Neural cell (in vitro differentiated cells): ENCODE measurements around the gene SPAG8. TPM values are rescaled to one million over a fixed set of nuclear protein-coding genes. Genes with fewer than 3 reads are reported as not detected.

ENCODE experiments used
- H2AFZ ChIP-seq: fragments of 200-600, 300-800 bp; sonication (generic), shearing (Covaris generic); 2 replicates; pipeline ENCODE4 v1.6.0; 2014; ENCODE audit warnings: low read depth, mild to moderate bottlenecking, antibody characterized with exemption, low read length, moderate library complexity
- H3F3A ChIP-seq: fragments of 200-600 bp; shearing (Covaris generic); 2 replicates; pipeline ENCODE4 v1.6.1; 2016; ENCODE audit warnings: mild to moderate bottlenecking, moderate library complexity, mixed read lengths, antibody characterized with exemption, low read length; ENCODE audit not compliant: insufficient read depth, poor library complexity, severe bottlenecking
- H3K27ac ChIP-seq: fragments of 200-600, 300-800 bp; sonication (generic), shearing (Covaris generic); 2 replicates; pipeline ENCODE4 v1.5.1; 2014; ENCODE audit warnings: mild to moderate bottlenecking, low read length, moderate library complexity
- H3K27me3 ChIP-seq: fragments of 300-800, 200-600 bp; sonication (generic), shearing (Covaris generic); 2 replicates; pipeline ENCODE4 v1.6.0; 2014; ENCODE audit warnings: mild to moderate bottlenecking, low read depth, low read length, moderate library complexity; ENCODE audit not compliant: insufficient read depth
- H3K36me3 ChIP-seq: fragments of 300-800, 200-600 bp; sonication (generic), shearing (Covaris generic); 2 replicates; pipeline ENCODE4 v1.5.1; 2014; ENCODE audit warnings: mild to moderate bottlenecking, antibody characterized with exemption, low read length, moderate library complexity; ENCODE audit not compliant: insufficient read depth
- H3K4me2 ChIP-seq: fragments of 300-800, 200-600 bp; sonication (generic), shearing (Covaris generic); 2 replicates; pipeline ENCODE4 v1.6.0; 2014; ENCODE audit warnings: mild to moderate bottlenecking, low read length
- H3K4me3 ChIP-seq: fragments of 300-800, 200-600 bp; sonication (generic), shearing (Covaris generic); 2 replicates; pipeline ENCODE4 v1.5.1; 2014; ENCODE audit warnings: mild to moderate bottlenecking, low read length, moderate library complexity
- H3K79me2 ChIP-seq: fragments of 200-600 bp; shearing (Covaris generic); replicated peaks from 2 replicates; pipeline ENCODE4 v1.6.0; 2014; ENCODE audit warnings: mild to moderate bottlenecking, low read length, moderate library complexity; ENCODE audit not compliant: insufficient read depth
- H3K9ac ChIP-seq: fragments of 300-800, 200-600 bp; sonication (generic), shearing (Covaris generic); 2 replicates; pipeline ENCODE4 v1.6.1; 2016; ENCODE audit warnings: mild to moderate bottlenecking, low read length, mixed read lengths
- H3K9me2 ChIP-seq: fragments of 200-600 bp; shearing (Covaris generic); 2 replicates; pipeline ENCODE4 v1.6.1; 2016; ENCODE audit warnings: mild to moderate bottlenecking, low read length, mixed read lengths; ENCODE audit not compliant: insufficient read depth
- H3K9me3 ChIP-seq: fragments of 200-600, 300-800 bp; sonication (generic), shearing (Covaris generic); 2 replicates; pipeline ENCODE4 v1.6.1; 2016; ENCODE audit warnings: mild to moderate bottlenecking, mixed run types, low read length, moderate library complexity, mixed read lengths
- H4K20me1 ChIP-seq: fragments of 200-600 bp; shearing (Covaris generic); 2 replicates; pipeline ENCODE4 v1.6.1; 2016; ENCODE audit warnings: mild to moderate bottlenecking, mixed run types; ENCODE audit not compliant: insufficient read depth
- CTCF ChIP-seq: fragments of 450-650 bp; IDR thresholded peaks from 2 replicates; pipeline ENCODE4 v1.5.1; 2014; ENCODE audit warnings: antibody characterized with exemption, mild to moderate bottlenecking, moderate library complexity; ENCODE audit not compliant: poor library complexity, severe bottlenecking
- EP300 ChIP-seq: fragments of 450-650 bp; conservative IDR thresholded peaks from 2 replicates; pipeline ENCODE4 v1.6.1; 2014; ENCODE audit warnings: antibody characterized with exemption, mild to moderate bottlenecking, moderate library complexity; ENCODE audit not compliant: poor library complexity, severe bottlenecking
- EZH2 ChIP-seq: fragments of 200-600, 300-800 bp; shearing (Covaris generic), sonication (generic); IDR thresholded peaks from 2 replicates; pipeline ENCODE4 v1.6.1; 2014; ENCODE audit warnings: antibody characterized with exemption, low read length, borderline replicate concordance, mild to moderate bottlenecking; ENCODE audit not compliant: insufficient read depth, poor library complexity, severe bottlenecking
- MXI1 ChIP-seq: fragments of 450-650 bp; conservative IDR thresholded peaks from 2 replicates; pipeline ENCODE4 v1.6.1; 2014; ENCODE audit warnings: antibody characterized with exemption, mild to moderate bottlenecking; ENCODE audit not compliant: poor library complexity, severe bottlenecking
- POLR2AphosphoS5 ChIP-seq: IDR thresholded peaks from 2 replicates; pipeline ENCODE4 v1.6.1; 2012
- RAD21 ChIP-seq: fragments of 450-650 bp; conservative IDR thresholded peaks from 2 replicates; pipeline ENCODE4 v1.6.1; 2014; ENCODE audit warnings: antibody characterized with exemption, mild to moderate bottlenecking, moderate library complexity
- REST ChIP-seq: IDR thresholded peaks from 2 replicates; pipeline ENCODE4 v1.6.1; 2012; ENCODE audit warnings: borderline replicate concordance
- SMC3 ChIP-seq: fragments of 450-650 bp; conservative IDR thresholded peaks from 2 replicates; pipeline ENCODE4 v1.6.1; 2014; ENCODE audit warnings: antibody characterized with exemption, mild to moderate bottlenecking, moderate library complexity; ENCODE audit not compliant: poor library complexity
- TAF1 ChIP-seq: IDR thresholded peaks from 2 replicates; pipeline ENCODE4 v1.6.1; 2012; ENCODE audit warnings: low read depth
- polyA plus RNA-seq: library from polyadenylated mRNA; depleted of rRNA; stranded (reverse); fragments of >200 nt; gene quantifications from 2 replicates; pipeline ENCODE4 v1.2.3, GENCODE V29; 2014

The SPAG8 gene
- polyA plus RNA-seq, 1 donor from 2014 or later: 2.9 TPM

DNA sequence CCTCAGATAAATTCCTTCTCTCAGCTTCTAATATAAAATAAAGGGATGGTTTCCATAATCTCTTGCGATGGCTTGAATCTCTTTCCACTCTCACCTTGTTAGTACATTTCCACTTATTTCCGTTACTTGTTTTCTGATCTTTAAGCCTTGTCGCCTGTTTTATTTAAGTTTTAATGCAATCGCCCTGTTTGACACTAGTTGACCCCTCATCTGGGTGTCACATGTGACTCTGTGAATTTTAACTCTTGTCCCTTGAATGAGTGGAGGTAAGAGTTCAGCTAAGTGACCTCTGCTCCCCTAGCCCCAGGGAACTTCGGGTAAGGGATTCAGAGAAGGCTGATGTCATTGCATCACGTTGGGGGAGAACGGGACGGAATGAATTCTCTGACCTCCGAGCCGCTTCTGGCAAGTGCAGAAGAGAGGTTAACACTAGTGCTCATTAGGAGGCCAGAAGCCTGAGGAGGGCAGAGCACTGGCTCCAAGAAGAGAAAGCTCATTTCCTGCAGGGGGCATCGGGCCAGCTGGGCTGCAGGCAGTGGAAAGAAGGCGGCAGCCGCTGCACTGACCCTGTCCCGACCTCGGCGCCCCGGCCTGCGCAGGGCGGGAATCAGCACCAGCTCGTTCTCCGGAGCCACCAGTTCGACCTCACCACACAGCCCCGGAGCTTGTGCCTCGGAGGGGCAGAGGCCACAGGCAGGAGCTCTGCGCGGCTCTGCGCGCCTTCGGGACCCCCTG is 2.2 kb upstream of the SPAG8 start:
- Histone ChIP-seq H3F3A (peaks cover 5% of the 10 kb centered on the region), H3K9me2 (no peaks in the 10 kb centered on the region), H3K9ac (peak overlapping the region; percentile 93), H3K27me3 (no peaks in the 10 kb centered on the region), H3K27ac (peak overlapping the region; percentile 94), H2AFZ (peak overlapping the region; percentile 81), H4K20me1 (no peaks in the 10 kb centered on the region), H3K9me3 (no peaks in the 10 kb centered on the region), H3K4me2 (peak overlapping the region; percentile 99), H3K36me3 (no peaks in the 10 kb centered on the region), H3K4me3 (peak overlapping the region; percentile 97), H3K79me2 (peaks cover 4% of the 10 kb centered on the region)
- TF ChIP-seq CTCF (peak; percentile 41), MXI1 (no peak), EZH2 (no peak), SMC3 (peak; percentile 41), REST (no peak), EP300 (no peak), RAD21 (no peak), POLR2AphosphoS5 (no peak), TAF1 (no peak)

DNA sequence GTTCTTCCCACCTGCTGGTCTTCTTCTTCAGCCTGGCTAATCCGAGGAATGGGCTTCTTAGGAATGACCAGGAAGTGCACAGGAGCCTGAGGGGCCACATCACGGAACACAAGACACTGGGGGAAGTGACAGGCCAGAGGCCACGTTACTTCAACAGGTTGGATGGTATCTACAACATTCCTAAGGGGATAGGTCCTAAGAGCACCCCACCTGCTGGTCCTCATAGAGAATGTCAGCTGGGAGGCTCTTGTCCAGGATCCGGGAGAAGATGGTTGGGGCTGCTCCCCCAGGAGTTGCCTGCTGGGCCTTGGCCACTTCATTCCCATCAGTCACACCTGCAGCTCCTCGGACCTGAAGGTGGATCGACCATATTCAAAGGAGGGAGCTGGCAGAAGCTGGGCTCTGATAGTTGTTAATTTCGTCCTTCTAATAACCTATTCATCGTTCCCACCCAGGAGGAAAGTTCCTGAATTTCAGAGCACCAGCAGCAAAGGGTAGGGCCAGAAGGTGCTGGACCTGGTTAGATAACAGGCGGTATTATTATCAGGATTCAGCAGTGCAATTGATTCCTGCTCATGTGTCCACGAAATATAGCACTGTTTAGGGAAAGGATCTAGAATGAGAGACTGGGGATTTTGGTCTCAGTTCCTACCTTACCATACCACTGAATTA is 1.5 kb upstream of the SPAG8 start:
- Histone ChIP-seq H3K79me2 (peaks cover 4% of the 10 kb centered on the region), H3K27me3 (no peaks in the 10 kb centered on the region), H3K9me2 (no peaks in the 10 kb centered on the region), H3F3A (peaks cover 5% of the 10 kb centered on the region), H3K9me3 (no peaks in the 10 kb centered on the region), H2AFZ (no peak overlapping the region), H3K4me2 (peak overlapping the region; percentile 99), H3K4me3 (peak overlapping the region; percentile 97), H3K9ac (peak overlapping the region; percentile 93), H3K27ac (peak overlapping the region; percentile 94), H3K36me3 (no peaks in the 10 kb centered on the region), H4K20me1 (no peaks in the 10 kb centered on the region)
- TF ChIP-seq CTCF (peak; percentile 16), EZH2 (no peak), RAD21 (no peak), MXI1 (no peak), EP300 (no peak), TAF1 (no peak), POLR2AphosphoS5 (no peak), REST (no peak)
